HL-60 (cell line): ENCODE results near the gene MMP1.

ENCODE experiments used
- CTCF ChIP-seq: IDR thresholded peaks from one replicate; pipeline ENCODE4 v1.5.1; 2011; ENCODE audit warnings: low read length, control low read depth, inconsistent platforms; ENCODE audit not compliant: insufficient read depth
- POLR2AphosphoS5 ChIP-seq: IDR thresholded peaks from 2 replicates; pipeline ENCODE4 v1.6.1; 2012; ENCODE audit warnings: low read depth

- TF ChIP-seq CTCF (no peak), POLR2AphosphoS5 (no peak)
Observed at GRCh38 chr11:102809971-102810370, 12.0 kb upstream of the MMP1 start.
